Breast epithelium (tissue), 3 donors: ENCODE data around the gene ATP8B4.

ENCODE experiments used
- CTCF ChIP-seq, 3 donors: fragments of 450-650 bp; IDR thresholded peaks; one replicate each; pipeline ENCODE4 v1.5.1; 2016 to 2017; ENCODE audit warnings: antibody characterized with exemption in 3 of 3, mild to moderate bottlenecking in 3 of 3, moderate library complexity in 3 of 3
- POLR2A ChIP-seq: fragments of 450-650 bp; IDR thresholded peaks from one replicate; pipeline ENCODE4 v1.6.1; 2016; ENCODE audit warnings: antibody characterized with exemption, mild to moderate bottlenecking, moderate library complexity
- POLR2AphosphoS5 ChIP-seq, 3 donors: sonication (generic); formaldehyde crosslinking; IDR thresholded peaks; one replicate each; pipeline ENCODE4 v1.6.1; 2017; ENCODE audit warnings: antibody characterized with exemption in 3 of 3

GRCh38 chr15:50137330-50137761 is 18.3 kb upstream of the ATP8B4 start:
- no peak for TF ChIP-seq POLR2A
- no peak for TF ChIP-seq CTCF (IDR thresholded peaks at IDR 0.05)
- no peak for TF ChIP-seq POLR2AphosphoS5 (IDR thresholded peaks at IDR 0.05)
